ENCODE results near the gene AUNIP.
A peak's percentile ranks its signal among the peaks of the same experiment; 100 is the strongest.

Gene AUNIP

DNA sequence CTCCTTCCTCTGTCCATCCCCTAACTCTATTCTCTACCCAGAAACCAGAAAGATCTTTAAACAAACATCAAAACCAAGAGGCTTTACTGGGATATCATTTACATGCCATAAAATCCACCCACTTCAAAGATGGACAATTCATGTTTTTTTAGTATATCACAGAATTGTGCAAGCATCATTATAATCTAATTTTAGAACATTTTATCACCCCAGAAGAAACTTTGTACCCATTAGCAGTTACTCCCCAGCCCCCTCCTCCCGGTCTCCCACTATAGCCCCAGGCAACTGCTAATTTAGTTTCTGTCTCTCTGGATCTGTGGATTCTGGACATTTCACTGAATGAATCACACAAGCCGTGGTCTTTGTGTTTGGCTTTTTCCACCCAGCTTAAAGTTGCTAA is 64.0 kb downstream of the AUNIP start:
- no peak overlapping the region for H3K4me3 ChIP-seq (ENCODE audit: low read depth, low read length)
- no peaks in the 10 kb centered on the region for H3K9me3 ChIP-seq (ENCODE audit: control insufficient read depth, insufficient read depth, low read depth, low read length)
- no peak overlapping the region for H3K27ac ChIP-seq (ENCODE audit: extremely low read depth, low read depth, low read length)
- H3K36me3 ChIP-seq (ENCODE audit: control insufficient read depth in 2 of 2, insufficient read depth in 1 of 2, low read length in 2 of 2): no peaks in the 10 kb centered on the region
- 0 out of 2 replicates have a peak, but pooled peaks cover 2% of the 10 kb centered on the region for H3K4me1 ChIP-seq (ENCODE audit: control insufficient read depth, insufficient read depth, low read length)
- ChIA-PET POLR2A (no interaction called here), CTCF (interaction anchor here (0.9 to 2.5 kb wide), 7 partner anchors 10 to 248 kb away, joined by 3 to 10 read pairs (median 5); no protein-coding TSS in a partner anchor)
- TF ChIP-seq ZNF580 (tag by site-specific recombination; IDR thresholded peaks at IDR 0.05) (no peak), ZNF341 (tag by site-specific recombination; IDR thresholded peaks at IDR 0.05; ENCODE audit: low read depth) (0 out of 2 replicates have a peak, but pooled peaks have one; percentile 16), PRDM6 (tag by site-specific recombination; IDR thresholded peaks at IDR 0.05) (peak; percentile 84), OSR2 (tag by site-specific recombination; IDR thresholded peaks at IDR 0.05) (peak; percentile 33; the same call in 1 of the 2 replicates), SP3 (tag by site-specific recombination; IDR thresholded peaks at IDR 0.05) (no peak), ZBTB8A (tag by site-specific recombination; IDR thresholded peaks at IDR 0.05) (0 out of 2 replicates have a peak, but pooled peaks have one; percentile 19), ZNF24 (tag by site-specific recombination; IDR thresholded peaks at IDR 0.05) (no peak), ZBTB48 (tag by site-specific recombination; IDR thresholded peaks at IDR 0.05) (0 out of 2 replicates have a peak, but pooled peaks have one; percentile 6), WT1 (tag by site-specific recombination; IDR thresholded peaks at IDR 0.05) (peak; percentile 77), ZXDB (tag by site-specific recombination; IDR thresholded peaks at IDR 0.05) (0 out of 2 replicates have a peak, but pooled peaks have one; percentile 22), ZNF174 (tag by site-specific recombination; IDR thresholded peaks at IDR 0.05) (no peak), ZEB2 (tag by site-specific recombination; IDR thresholded peaks at IDR 0.05) (0 out of 2 replicates have a peak, but pooled peaks have one; percentile 50), FEZF1 (tag by site-specific recombination; IDR thresholded peaks at IDR 0.05) (peak; percentile 62), SP7 (tag by site-specific recombination; IDR thresholded peaks at IDR 0.05) (0 out of 2 replicates have a peak, but pooled peaks have one; percentile 41), ZFHX2 (tag by site-specific recombination; conservative IDR thresholded peaks at IDR 0.05) (peak; percentile 72), TCF7L2 (IDR thresholded peaks at IDR 0.05; ENCODE audit: borderline replicate concordance, low read depth, low read length) (peak; percentile 75; the same call in 1 of the 2 replicates), ZNF843 (tag by site-specific recombination; IDR thresholded peaks at IDR 0.05) (0 out of 2 replicates have a peak, but pooled peaks have one; percentile 17)
- TF ChIP-seq, protein P1, sequence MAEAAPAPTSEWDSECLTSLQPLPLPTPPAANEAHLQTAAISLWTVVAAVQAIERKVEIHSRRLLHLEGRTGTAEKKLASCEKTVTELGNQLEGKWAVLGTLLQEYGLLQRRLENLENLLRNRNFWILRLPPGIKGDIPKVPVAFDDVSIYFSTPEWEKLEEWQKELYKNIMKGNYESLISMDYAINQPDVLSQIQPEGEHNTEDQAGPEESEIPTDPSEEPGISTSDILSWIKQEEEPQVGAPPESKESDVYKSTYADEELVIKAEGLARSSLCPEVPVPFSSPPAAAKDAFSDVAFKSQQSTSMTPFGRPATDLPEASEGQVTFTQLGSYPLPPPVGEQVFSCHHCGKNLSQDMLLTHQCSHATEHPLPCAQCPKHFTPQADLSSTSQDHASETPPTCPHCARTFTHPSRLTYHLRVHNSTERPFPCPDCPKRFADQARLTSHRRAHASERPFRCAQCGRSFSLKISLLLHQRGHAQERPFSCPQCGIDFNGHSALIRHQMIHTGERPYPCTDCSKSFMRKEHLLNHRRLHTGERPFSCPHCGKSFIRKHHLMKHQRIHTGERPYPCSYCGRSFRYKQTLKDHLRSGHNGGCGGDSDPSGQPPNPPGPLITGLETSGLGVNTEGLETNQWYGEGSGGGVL (tag by site-specific recombination; IDR thresholded peaks at IDR 0.05): peak; percentile 54; the same call in 1 of the 2 replicates

DNA sequence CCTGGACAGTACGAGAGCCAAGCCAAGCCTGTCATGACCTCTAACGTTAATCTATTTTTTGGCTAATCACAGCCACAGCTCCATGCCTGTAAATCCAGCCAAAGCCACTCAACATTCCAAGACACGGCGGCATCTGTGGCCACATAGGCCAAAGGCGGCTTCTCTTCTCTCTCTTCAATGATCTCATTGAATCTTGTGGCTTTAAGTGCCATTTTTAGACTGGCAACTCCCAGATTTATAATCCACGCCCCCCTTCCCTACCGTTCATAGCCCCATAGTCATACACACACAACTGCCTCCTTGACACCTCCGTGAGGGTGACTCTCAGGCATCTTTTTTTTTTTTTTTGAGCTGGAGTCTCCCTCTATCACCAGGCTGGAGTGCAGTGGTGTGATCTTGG is 64.9 kb downstream of the AUNIP start:
- Histone ChIP-seq H3K9me3 (ENCODE audit: control insufficient read depth, insufficient read depth, low read depth, low read length) (no peaks in the 10 kb centered on the region), H3K27ac (ENCODE audit: extremely low read depth, low read depth, low read length) (no peak overlapping the region), H3K4me3 (ENCODE audit: low read depth, low read length) (no peak overlapping the region), H3K36me3 (ENCODE audit: control insufficient read depth in 2 of 2, insufficient read depth in 1 of 2, low read length in 2 of 2) (no peaks in the 10 kb centered on the region), H3K4me1 (ENCODE audit: control insufficient read depth, insufficient read depth, low read length) (no peaks in the 10 kb centered on the region)
- ChIA-PET CTCF (interaction anchor here (2.5 kb wide), 1 partner anchor 102 kb away, joined by 7 read pairs; no protein-coding TSS in a partner anchor), POLR2A (interaction anchor here (1.6 kb wide), 1 partner anchor 14 kb away, joined by 4 read pairs; no protein-coding TSS in a partner anchor)
- TF ChIP-seq ZBTB20 (tag by site-specific recombination; IDR thresholded peaks at IDR 0.05) (no peak), ZSCAN18 (tag by site-specific recombination; IDR thresholded peaks at IDR 0.05) (no peak), ZNF530 (tag by site-specific recombination; IDR thresholded peaks at IDR 0.05; ENCODE audit: low read depth) (no peak), KLF10 (tag by site-specific recombination; IDR thresholded peaks at IDR 0.05) (no peak), ZNF621 (tag by site-specific recombination; IDR thresholded peaks at IDR 0.05) (no peak), MYNN (tag by site-specific recombination; IDR thresholded peaks at IDR 0.05; ENCODE audit: borderline replicate concordance) (no peak), BCL11A (tag by site-specific recombination; IDR thresholded peaks at IDR 0.05; ENCODE audit: low read depth) (no peak), ZBTB21 (tag by site-specific recombination; IDR thresholded peaks at IDR 0.05) (no peak), ZNF311 (tag by site-specific recombination; IDR thresholded peaks at IDR 0.05; ENCODE audit: borderline replicate concordance) (no peak), ZNF549 (tag by site-specific recombination; IDR thresholded peaks at IDR 0.05) (no peak), ZNF274 (IDR thresholded peaks at IDR 0.05; ENCODE audit: low read length) (no peak), ZNF274 (tag by site-specific recombination; IDR thresholded peaks at IDR 0.05; ENCODE audit: borderline replicate concordance) (no peak), GFI1B (tag by site-specific recombination; IDR thresholded peaks at IDR 0.05) (no peak), ZNF354C (tag by site-specific recombination; IDR thresholded peaks at IDR 0.05; ENCODE audit: borderline replicate concordance, low read depth) (no peak)
